Lung (tissue), 12 donors: Measurements from ENCODE around the gene HMX2. TPM values are rescaled to one million over a fixed set of nuclear protein-coding genes. Genes with fewer than 3 reads are reported as not detected.

Experiments
- ATAC-seq: fragments of 200-7000 bp; cut with Tn5 transposase; one replicate; pipeline ENCODE4 v1.9.1; 2020; ENCODE audit warnings: moderate number of reproducible peaks; ENCODE audit not compliant: insufficient read depth, low FRiP score
- DNase-seq, 3 donors: peaks; one replicate each; pipeline ENCODE4 v3.0.0-alpha.2; 2013 to 2017
- H3K27ac ChIP-seq, 2 donors: one replicate each; pipeline ENCODE4 v1.5.1; 2013; ENCODE audit warnings: mild to moderate bottlenecking in 2 of 2, moderate library complexity in 2 of 2, control low read depth in 1 of 2, inconsistent platforms in 1 of 2, low read depth in 1 of 2, low read length in 1 of 2
- H3K27me3 ChIP-seq, 3 donors: one replicate each; pipeline ENCODE4 v1.5.1; 2013; ENCODE audit warnings: low read length in 2 of 3; ENCODE audit not compliant: control insufficient read depth in 3 of 3, insufficient read depth in 3 of 3
- H3K36me3 ChIP-seq, 4 donors: one replicate each; pipeline ENCODE4 v1.5.1; 2013; ENCODE audit warnings: low read length in 4 of 4, mild to moderate bottlenecking in 1 of 4, moderate library complexity in 1 of 4; ENCODE audit not compliant: control insufficient read depth in 4 of 4, insufficient read depth in 4 of 4
- H3K4me1 ChIP-seq, 5 donors: one replicate each; pipeline ENCODE4 v1.5.1; 2013; ENCODE audit warnings: low read length in 5 of 5, mild to moderate bottlenecking in 2 of 5, moderate library complexity in 1 of 5; ENCODE audit not compliant: control insufficient read depth in 5 of 5, insufficient read depth in 5 of 5
- H3K4me3 ChIP-seq: one replicate; pipeline ENCODE4 v1.5.1; 2013; ENCODE audit warnings: mild to moderate bottlenecking, control low read depth, moderate library complexity
- H3K9ac ChIP-seq, 2 donors: one replicate each; pipeline ENCODE4 v1.5.1; 2013; ENCODE audit warnings: low read length in 2 of 2, control low read depth in 1 of 2; ENCODE audit not compliant: insufficient read depth in 1 of 2
- H3K9me3 ChIP-seq, 4 donors: one replicate each; pipeline ENCODE4 v1.5.1; 2013; ENCODE audit warnings: low read length in 3 of 4, mild to moderate bottlenecking in 1 of 4, moderate library complexity in 1 of 4; ENCODE audit not compliant: control insufficient read depth in 4 of 4, insufficient read depth in 3 of 4
- WGBS, 2 donors: extraction: QIAGEN DNeasy Blood & Tissue Kit; methylation state at CpG; one replicate each; pipeline ENCODE4 v1.1.7; 2013; 5-methylcytosine and 5-hydroxymethylcytosine counted together
- polyA plus RNA-seq, 2 donors: library from polyadenylated mRNA; stranded (reverse); fragments of 200-250 nt; gene quantifications; one replicate each; pipeline ENCODE4 v1.2.1, GENCODE V29; 2013
- total RNA-seq, 2 donors: library from RNA; depleted of rRNA in 1 of 2; stranded (reverse); fragments of >200 nt in 1 of 2; gene quantifications; one replicate each; pipeline ENCODE4 v1.2.1, GENCODE V29; 2014 to 2021
- TF ChIP-seq, protein P1 (sequence below): IDR thresholded peaks from 2 replicates; pipeline ENCODE4 v1.5.1; 2012; ENCODE audit warnings: mild to moderate bottlenecking; ENCODE audit errors: control extremely low read depth, extremely low read depth
- donor health status: control.
- donor health status: control.
- donor health status: Bipolar disorder and iron deficiency.
- donor health status: healthy.
- donor health status: DM: yes; HTN: yes; CAD: no.

The HMX2 gene
- total and polyA plus RNA-seq, 4 donors, result not detected

DNA sequence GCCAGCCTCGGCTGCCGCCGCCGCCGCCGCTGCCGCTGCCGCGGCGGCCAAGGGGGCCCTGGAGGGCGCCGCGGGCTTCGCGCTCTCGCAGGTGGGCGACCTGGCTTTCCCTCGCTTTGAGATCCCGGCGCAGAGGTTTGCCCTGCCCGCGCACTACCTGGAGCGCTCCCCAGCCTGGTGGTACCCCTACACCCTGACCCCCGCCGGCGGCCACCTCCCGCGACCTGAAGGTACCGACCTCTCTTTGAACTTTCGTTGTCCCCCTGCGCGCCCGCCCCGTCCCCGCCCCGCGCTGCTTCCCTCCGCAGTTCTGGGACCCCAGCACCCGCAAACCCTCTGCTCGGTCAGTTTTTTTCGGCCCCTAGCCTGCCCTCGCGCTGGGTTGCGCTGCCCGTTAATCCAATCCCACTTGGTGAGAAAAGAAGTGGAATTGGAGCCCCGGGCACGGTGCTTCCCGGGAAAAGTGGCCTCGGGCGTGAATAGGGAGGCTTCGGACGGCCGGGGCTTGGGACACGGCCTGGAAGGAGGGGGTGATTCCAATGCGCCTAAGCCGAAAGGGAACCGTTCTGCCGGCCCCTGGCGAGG lies 11.6 kb upstream of the HMX2 start:
- no peak for ATAC-seq
- TF ChIP-seq, protein P1, sequence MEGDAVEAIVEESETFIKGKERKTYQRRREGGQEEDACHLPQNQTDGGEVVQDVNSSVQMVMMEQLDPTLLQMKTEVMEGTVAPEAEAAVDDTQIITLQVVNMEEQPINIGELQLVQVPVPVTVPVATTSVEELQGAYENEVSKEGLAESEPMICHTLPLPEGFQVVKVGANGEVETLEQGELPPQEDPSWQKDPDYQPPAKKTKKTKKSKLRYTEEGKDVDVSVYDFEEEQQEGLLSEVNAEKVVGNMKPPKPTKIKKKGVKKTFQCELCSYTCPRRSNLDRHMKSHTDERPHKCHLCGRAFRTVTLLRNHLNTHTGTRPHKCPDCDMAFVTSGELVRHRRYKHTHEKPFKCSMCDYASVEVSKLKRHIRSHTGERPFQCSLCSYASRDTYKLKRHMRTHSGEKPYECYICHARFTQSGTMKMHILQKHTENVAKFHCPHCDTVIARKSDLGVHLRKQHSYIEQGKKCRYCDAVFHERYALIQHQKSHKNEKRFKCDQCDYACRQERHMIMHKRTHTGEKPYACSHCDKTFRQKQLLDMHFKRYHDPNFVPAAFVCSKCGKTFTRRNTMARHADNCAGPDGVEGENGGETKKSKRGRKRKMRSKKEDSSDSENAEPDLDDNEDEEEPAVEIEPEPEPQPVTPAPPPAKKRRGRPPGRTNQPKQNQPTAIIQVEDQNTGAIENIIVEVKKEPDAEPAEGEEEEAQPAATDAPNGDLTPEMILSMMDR, result no peak
- WGBS, 2 donors, result 3 to 4% methylated on average over 53 to 59 of the region's 59 CpGs
- Histone ChIP-seq H3K9ac (no peak overlapping the region), H3K9me3 (peaks cover 0 to 3% (median 0%) of the 10 kb centered on the region in 4 donors), H3K4me3 (no peak overlapping the region), H3K27ac (no peak overlapping the region), H3K36me3 (no peaks in the 10 kb centered on the region), H3K4me1 (peaks cover 0 to 33% (median 8%) of the 10 kb centered on the region in 5 donors), H3K27me3 (peaks cover 17 to 84% (median 82%) of the 10 kb centered on the region in 3 donors)
- no peak for DNase-seq

DNA sequence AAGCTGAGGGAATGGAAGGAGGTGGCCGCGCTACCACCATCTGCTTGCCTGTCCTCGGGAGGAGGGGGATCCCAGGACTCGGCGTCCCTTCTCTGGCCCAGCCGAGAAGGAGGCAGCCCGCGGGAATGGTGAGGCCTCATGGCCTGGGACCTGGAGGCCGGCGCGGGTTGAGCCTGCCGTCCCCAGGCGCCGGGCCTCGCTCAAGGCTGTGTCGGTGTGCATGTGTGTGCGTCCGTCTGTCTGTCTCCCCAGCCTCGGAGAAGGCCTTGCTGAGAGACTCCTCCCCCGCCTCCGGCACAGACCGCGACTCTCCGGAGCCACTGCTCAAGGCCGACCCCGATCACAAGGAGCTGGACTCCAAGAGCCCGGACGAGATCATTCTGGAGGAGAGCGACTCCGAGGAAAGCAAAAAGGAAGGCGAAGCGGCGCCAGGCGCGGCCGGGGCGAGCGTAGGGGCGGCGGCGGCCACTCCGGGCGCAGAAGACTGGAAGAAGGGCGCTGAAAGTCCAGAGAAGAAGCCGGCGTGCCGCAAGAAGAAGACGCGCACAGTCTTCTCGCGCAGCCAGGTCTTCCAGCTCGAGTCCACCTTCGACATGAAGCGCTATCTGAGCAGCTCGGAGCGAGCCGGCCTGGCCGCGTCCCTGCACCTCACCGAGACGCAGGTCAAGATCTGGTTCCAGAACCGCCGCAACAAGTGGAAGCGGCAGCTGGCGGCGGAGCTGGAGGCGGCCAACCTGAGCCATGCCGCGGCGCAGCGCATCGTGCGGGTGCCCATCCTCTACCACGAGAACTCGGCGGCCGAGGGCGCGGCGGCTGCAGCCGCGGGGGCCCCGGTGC lies 10.9 kb upstream of the HMX2 start:
- DNase-seq, result no peak
- Histone ChIP-seq H3K27me3 (peaks cover 17 to 84% (median 82%) of the 10 kb centered on the region in 3 donors), H3K4me3 (no peak overlapping the region)

DNA sequence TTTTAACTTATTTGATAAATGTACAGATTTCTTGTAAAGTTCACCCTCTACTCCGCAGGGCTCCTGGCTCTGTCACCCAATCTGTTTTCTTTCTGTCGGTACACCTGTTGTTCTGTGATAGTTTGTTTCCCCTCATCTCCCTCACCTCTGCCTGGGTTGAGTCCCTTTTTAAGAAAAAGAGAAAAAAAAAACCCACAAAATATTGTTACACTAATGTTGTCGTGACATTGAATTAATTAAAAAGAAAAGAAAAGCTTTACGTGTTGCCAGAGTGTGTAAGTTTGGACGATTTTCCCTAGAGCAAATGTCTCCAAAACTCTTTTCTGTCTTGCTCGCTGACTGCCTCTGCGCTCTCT lies 8.8 kb upstream of the HMX2 start:
- Histone ChIP-seq H3K27me3 (peaks cover 12 to 84% (median 80%) of the 10 kb centered on the region in 3 donors), H3K4me3 (no peak overlapping the region), H3K36me3 (no peaks in the 10 kb centered on the region), H3K27ac (no peak overlapping the region), H3K4me1 (peaks cover 0 to 27% (median 4%) of the 10 kb centered on the region in 5 donors), H3K9ac (no peak overlapping the region), H3K9me3 (peaks cover 0 to 3% (median 0%) of the 10 kb centered on the region in 4 donors)
- DNase-seq (no peak), ATAC-seq (no peak)
- 4 to 8% methylated on average over 7 of the region's 7 CpGs for WGBS, 2 donors
- TF ChIP-seq, protein P1, result no peak

More for the DNA sequence above, 10.9 kb upstream of the HMX2 start:
- no peak for ATAC-seq
- no peak overlapping the region for H3K9ac ChIP-seq
- TF ChIP-seq, protein P1, result no peak
- H3K9me3 ChIP-seq, result peaks cover 0 to 3% (median 0%) of the 10 kb centered on the region in 4 donors
- no peak overlapping the region for H3K27ac ChIP-seq
- 2 to 3% methylated on average over 65 to 83 of the region's 83 CpGs for WGBS, 2 donors
- H3K4me1 ChIP-seq, result peaks cover 0 to 33% (median 8%) of the 10 kb centered on the region in 5 donors
- H3K36me3 ChIP-seq, result no peaks in the 10 kb centered on the region
